Nephron (organoid): ENCODE measurements around the gene BEAN1.
A peak's percentile ranks its signal among the peaks of the same experiment; 100 is the strongest.

Experiments used
- H3K27ac Mint-ChIP-seq, 3 experiments: 2 replicates each; pipeline ENCODE4 v1.8.0; 2020; ENCODE audit warnings: mixed read lengths in 3 of 3, mild to moderate bottlenecking in 2 of 3, moderate library complexity in 1 of 3
- H3K27me3 Mint-ChIP-seq: 2 replicates; pipeline ENCODE4 v1.8.0; 2021; ENCODE audit warnings: low read depth, mild to moderate bottlenecking, moderate library complexity, mixed read lengths
- H3K36me3 Mint-ChIP-seq: 2 replicates; pipeline ENCODE4 v1.8.0; 2020; ENCODE audit warnings: low read depth, mixed read lengths
- H3K4me1 Mint-ChIP-seq: 2 replicates; pipeline ENCODE4 v1.8.0; 2020; ENCODE audit warnings: mixed read lengths
- H3K4me3 Mint-ChIP-seq, 3 experiments: 2 replicates each; pipeline ENCODE4 v1.8.0; 2020; ENCODE audit warnings: mild to moderate bottlenecking in 3 of 3, mixed read lengths in 3 of 3, moderate library complexity in 2 of 3
- H3K9me3 Mint-ChIP-seq: 2 replicates; pipeline ENCODE4 v1.8.0; 2020; ENCODE audit warnings: mixed read lengths
- TF ChIP-seq, protein P1 (sequence below), 3 experiments: fragments of 200-600 bp; sonication (generic); IDR thresholded peaks; one replicate each; pipeline ENCODE4 v1.5.0; 2021; ENCODE audit warnings: antibody characterized with exemption in 3 of 3; ENCODE audit not compliant: unreplicated experiment in 3 of 3

BEAN1 gene

DNA sequence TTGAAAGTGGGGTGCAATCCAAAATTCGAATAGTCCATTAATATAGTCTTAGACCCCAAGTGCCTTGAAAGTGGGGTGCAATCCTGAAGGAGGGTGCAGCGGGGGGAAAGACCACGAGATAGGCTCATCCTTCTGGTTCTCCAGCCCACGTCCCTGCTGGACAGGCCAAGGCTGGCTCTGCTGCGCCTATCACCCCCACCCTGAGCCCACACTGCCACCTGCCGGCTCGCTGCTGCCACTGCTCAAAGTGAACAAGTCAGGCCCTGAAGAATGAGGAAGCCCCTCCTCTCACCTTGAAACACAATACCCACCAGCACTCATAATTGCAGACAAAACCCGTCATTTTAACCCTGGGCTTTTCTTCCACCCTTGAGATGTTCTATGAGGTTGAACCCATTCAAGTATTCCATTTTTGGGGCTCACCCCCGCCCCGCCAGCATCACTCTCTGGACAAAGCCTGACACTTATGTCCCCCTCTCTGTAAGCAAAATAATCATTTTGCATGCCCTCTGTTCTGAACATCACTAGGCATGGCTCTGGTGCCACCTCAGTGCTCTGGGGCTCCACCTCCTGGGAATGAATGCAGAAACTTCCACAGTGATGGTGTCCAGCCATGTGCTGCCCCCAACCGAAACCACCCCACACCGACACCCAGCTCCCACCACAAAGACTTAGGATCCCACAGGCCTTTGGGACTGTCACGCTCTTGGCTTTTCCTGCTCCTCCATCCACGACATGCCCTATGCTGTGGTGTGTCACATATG is 56.8 kb downstream of the BEAN1 start:
- H3K4me3 Mint-ChIP-seq = no peak overlapping the region
- H3K36me3 Mint-ChIP-seq = peaks cover 6% of the 10 kb centered on the region
- peak overlapping the region in 2 of 3 experiments; percentile 32 to 35 for H3K27ac Mint-ChIP-seq

DNA sequence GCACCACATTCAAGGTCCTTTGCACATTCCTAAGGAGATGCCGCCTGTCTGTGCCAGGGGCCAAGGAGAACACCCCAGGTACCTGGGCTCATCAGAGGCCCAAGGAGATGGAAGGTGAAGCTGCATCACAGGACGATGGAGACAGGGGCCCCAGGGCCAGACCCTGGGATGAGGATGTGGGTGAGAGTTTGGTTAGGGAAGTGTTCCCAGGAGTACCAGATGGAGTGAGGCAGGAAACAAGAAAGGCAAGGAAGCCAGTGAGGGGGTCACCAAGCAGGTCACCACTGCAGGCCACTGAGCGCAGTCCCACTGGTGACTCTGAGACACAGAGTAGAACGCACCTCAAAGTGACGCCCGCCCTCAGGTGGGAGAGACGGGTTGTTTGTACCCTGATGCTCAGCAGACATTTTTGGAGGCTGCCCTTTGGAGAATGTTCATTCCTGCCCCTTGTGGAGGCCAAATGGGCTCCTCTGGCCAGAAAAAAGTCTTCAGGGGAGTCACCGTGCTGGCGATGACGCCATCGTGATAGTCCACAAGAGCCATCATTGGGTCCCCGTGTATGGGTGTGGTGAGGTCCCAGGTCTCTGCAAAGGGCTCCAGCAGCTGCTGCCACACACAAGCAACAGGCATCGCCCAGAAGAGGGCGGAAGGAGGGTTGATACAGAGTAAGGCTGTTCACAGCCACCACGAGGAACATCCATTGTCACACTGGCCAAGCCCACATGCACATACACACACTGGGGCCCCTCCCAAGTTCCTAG is 57.5 kb downstream of the BEAN1 start:
- no peak overlapping the region for H3K27ac Mint-ChIP-seq
- peaks cover 6% of the 10 kb centered on the region for H3K36me3 Mint-ChIP-seq
- peaks cover 7% of the 10 kb centered on the region for H3K27me3 Mint-ChIP-seq
- no peaks in the 10 kb centered on the region for H3K9me3 Mint-ChIP-seq
- TF ChIP-seq, protein P1, sequence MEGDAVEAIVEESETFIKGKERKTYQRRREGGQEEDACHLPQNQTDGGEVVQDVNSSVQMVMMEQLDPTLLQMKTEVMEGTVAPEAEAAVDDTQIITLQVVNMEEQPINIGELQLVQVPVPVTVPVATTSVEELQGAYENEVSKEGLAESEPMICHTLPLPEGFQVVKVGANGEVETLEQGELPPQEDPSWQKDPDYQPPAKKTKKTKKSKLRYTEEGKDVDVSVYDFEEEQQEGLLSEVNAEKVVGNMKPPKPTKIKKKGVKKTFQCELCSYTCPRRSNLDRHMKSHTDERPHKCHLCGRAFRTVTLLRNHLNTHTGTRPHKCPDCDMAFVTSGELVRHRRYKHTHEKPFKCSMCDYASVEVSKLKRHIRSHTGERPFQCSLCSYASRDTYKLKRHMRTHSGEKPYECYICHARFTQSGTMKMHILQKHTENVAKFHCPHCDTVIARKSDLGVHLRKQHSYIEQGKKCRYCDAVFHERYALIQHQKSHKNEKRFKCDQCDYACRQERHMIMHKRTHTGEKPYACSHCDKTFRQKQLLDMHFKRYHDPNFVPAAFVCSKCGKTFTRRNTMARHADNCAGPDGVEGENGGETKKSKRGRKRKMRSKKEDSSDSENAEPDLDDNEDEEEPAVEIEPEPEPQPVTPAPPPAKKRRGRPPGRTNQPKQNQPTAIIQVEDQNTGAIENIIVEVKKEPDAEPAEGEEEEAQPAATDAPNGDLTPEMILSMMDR (IDR thresholded peaks at IDR 0.05; ENCODE audit: unreplicated experiment in 3 of 3) = no peak
- no peak overlapping the region for H3K4me3 Mint-ChIP-seq
- H3K4me1 Mint-ChIP-seq = peaks cover 12% of the 10 kb centered on the region

More for the DNA sequence above, 56.8 kb downstream of the BEAN1 start:
- Mint-ChIP-seq H3K9me3 (no peaks in the 10 kb centered on the region), H3K4me1 (peaks cover 12% of the 10 kb centered on the region), H3K27me3 (peaks cover 7% of the 10 kb centered on the region)
- TF ChIP-seq, protein P1 (IDR thresholded peaks at IDR 0.05; ENCODE audit: unreplicated experiment in 3 of 3) = peak; percentile 87 to 91 (median 90)

DNA sequence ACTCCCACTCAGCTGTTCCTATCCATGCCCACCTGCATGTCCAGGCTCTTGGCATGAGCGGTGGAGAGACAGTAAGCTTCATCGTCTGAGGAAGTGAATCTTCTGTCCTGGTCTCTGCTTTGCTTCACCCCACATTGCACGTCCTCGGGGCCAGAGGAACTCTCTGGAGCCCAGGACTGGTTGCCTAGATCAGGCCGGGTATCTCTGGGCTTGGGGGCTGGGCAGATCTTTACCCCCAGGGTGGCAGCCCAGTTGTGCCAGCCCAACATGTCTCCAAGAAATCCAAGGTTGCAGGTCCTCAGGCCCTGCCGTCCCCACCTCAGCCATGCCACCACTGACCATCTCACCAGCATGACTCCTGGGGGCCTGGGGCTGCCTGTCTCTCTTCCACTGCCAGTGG is 58.3 kb downstream of the BEAN1 start:
- peaks cover 12% of the 10 kb centered on the region for H3K4me1 Mint-ChIP-seq

DNA sequence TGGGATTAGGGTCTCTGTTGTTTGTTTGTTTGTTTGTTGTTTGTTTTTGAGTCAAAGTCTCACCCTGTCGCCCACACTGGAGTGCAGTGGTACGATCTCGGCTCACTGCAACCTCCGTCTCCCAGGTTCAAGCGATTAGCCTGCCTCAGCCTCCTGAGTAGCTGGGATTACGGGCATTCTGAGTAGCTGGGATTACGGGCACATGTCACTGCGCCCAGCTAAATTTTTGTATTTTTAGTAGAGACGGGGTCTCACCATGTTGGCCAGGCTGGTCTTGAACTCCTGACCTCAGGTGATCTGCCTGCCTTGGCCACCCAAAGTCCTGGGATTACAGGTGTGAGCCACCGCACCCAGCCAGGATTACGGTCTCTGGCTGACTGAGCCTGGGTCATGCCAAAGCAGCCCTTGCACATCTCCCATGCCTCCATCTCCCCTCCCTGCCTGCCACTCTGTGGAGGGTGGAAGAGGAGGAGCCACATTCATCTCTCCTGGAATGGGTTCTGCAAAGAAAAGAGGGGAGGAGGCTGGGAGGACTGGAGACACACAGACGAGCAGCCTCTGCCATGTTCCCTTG is 59.2 kb downstream of the BEAN1 start:
- H3K36me3 Mint-ChIP-seq = peaks cover 6% of the 10 kb centered on the region
- no peak overlapping the region for H3K4me3 Mint-ChIP-seq
- no peaks in the 10 kb centered on the region for H3K9me3 Mint-ChIP-seq
- H3K4me1 Mint-ChIP-seq = peaks cover 12% of the 10 kb centered on the region
- TF ChIP-seq, protein P1 (IDR thresholded peaks at IDR 0.05; ENCODE audit: unreplicated experiment in 3 of 3) = no peak
- peak overlapping the region in 1 of 3 experiments; percentile 68 for H3K27ac Mint-ChIP-seq
- peaks cover 7% of the 10 kb centered on the region for H3K27me3 Mint-ChIP-seq

More for the DNA sequence above, 58.3 kb downstream of the BEAN1 start:
- peaks cover 6% of the 10 kb centered on the region for H3K36me3 Mint-ChIP-seq
- no peak overlapping the region for H3K4me3 Mint-ChIP-seq
- TF ChIP-seq, protein P1 (IDR thresholded peaks at IDR 0.05; ENCODE audit: unreplicated experiment in 3 of 3) = no peak
- H3K9me3 Mint-ChIP-seq = no peaks in the 10 kb centered on the region
- H3K27me3 Mint-ChIP-seq = peaks cover 7% of the 10 kb centered on the region
- H3K27ac Mint-ChIP-seq = no peak overlapping the region

DNA sequence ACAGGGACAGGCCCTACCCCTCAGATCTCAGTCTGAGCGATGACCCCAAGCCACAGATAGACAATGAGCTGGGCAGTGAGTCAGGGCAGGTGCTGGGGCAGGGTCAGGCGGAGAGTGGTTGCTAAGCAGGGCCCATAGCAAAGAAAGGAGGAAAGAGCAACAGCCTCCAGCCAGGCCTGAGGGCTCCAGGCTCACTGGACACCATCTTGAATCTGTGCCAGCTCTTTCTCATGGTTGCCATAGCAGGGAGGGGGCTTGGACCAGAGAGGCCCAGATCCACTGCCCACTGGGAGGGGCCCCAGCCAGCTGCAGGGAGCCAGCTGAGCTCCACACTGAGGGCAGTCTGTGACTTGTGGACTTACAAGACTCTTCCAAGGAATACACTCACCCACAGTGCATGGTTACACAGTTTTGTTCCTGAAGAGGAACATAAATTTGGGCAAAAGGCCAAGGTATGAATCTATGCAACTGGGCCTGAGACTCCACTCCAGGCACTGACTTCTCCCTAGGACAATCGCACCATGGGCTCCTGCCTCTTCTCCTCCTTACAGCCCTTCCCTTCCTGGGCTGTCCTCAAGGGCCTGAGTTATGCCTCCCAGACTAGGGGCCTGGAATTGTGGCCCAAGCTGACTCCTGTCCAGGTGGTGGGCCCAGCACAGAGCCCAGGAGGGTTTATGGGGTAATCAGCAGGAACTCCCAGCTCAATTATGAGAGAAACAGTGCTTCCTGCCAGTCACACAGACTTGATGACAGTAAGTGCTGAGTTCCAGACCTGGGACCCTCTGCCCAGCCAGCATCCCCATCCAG is 59.9 kb downstream of the BEAN1 start:
- peaks cover 7% of the 10 kb centered on the region for H3K27me3 Mint-ChIP-seq
- peaks cover 12% of the 10 kb centered on the region for H3K4me1 Mint-ChIP-seq
- TF ChIP-seq, protein P1 (IDR thresholded peaks at IDR 0.05; ENCODE audit: unreplicated experiment in 3 of 3) = no peak

More for the DNA sequence above, 59.9 kb downstream of the BEAN1 start:
- no peaks in the 10 kb centered on the region for H3K9me3 Mint-ChIP-seq
- H3K36me3 Mint-ChIP-seq = peaks cover 6% of the 10 kb centered on the region
- no peak overlapping the region for H3K4me3 Mint-ChIP-seq
- peak overlapping the region in 1 of 3 experiments; percentile 68 for H3K27ac Mint-ChIP-seq
